Neural progenitor cell (in vitro differentiated cells): ENCODE data around the gene GRIN2A. TPM values are rescaled to one million over a fixed set of nuclear protein-coding genes. Genes with fewer than 3 reads are reported as not detected.

Source experiments
- DNase-seq: peaks from one replicate; pipeline ENCODE4 v3.0.0-alpha.2; 2016; ENCODE audit warnings: low spot score
- H2AFZ ChIP-seq: fragments of 200-600 bp; sonication (generic); replicated peaks from 2 replicates; pipeline ENCODE4 v1.6.1; 2016; ENCODE audit warnings: antibody characterized with exemption
- H3F3A ChIP-seq: fragments of 200-600 bp; sonication (generic); 2 replicates; pipeline ENCODE4 v1.6.1; 2016; ENCODE audit warnings: antibody characterized with exemption, low read depth
- H3K27ac ChIP-seq: fragments of 200-600 bp; sonication (generic); 2 replicates; pipeline ENCODE4 v1.5.1; 2016; ENCODE audit warnings: mild to moderate bottlenecking
- H3K27me3 ChIP-seq: fragments of 200-600 bp; sonication (generic); 2 replicates; pipeline ENCODE4 v1.6.1; 2016; ENCODE audit warnings: mild to moderate bottlenecking, moderate library complexity
- H3K36me3 ChIP-seq: fragments of 200-600 bp; sonication (generic); 2 replicates; pipeline ENCODE4 v1.5.1; 2016
- H3K4me1 ChIP-seq: fragments of 200-600 bp; sonication (generic); 2 replicates; pipeline ENCODE4 v1.6.1; 2016; ENCODE audit warnings: mixed run types
- H3K4me2 ChIP-seq: fragments of 200-600 bp; sonication (generic); 2 replicates; pipeline ENCODE4 v1.6.1; 2016
- H3K4me3 ChIP-seq: fragments of 200-600 bp; sonication (generic); 2 replicates; pipeline ENCODE4 v1.5.1; 2016
- H3K79me2 ChIP-seq: fragments of 200-600 bp; sonication (generic); 2 replicates; pipeline ENCODE4 v1.6.1; 2016; ENCODE audit warnings: low read depth
- H3K9ac ChIP-seq: fragments of 200-600 bp; sonication (generic); 2 replicates; pipeline ENCODE4 v1.6.1; 2016
- H3K9me3 ChIP-seq: fragments of 200-600 bp; sonication (generic); 2 replicates; pipeline ENCODE4 v1.5.1; 2016; ENCODE audit warnings: low read depth
- H4K20me1 ChIP-seq: fragments of 200-600 bp; sonication (generic); 2 replicates; pipeline ENCODE4 v1.6.1; 2016; ENCODE audit warnings: low read depth
- H3K27ac Mint-ChIP-seq: 3 replicates; pipeline ENCODE4 v1.8.0; 2021; ENCODE audit warnings: mixed read lengths
- H3K27me3 Mint-ChIP-seq: 2 replicates; pipeline ENCODE4 v1.8.0; 2022; ENCODE audit warnings: low read depth, mild to moderate bottlenecking, inconsistent platforms, moderate library complexity, mixed read lengths; ENCODE audit not compliant: insufficient read depth
- H3K36me3 Mint-ChIP-seq: 3 replicates; pipeline ENCODE4 v1.8.0; 2021; ENCODE audit warnings: mixed read lengths
- H3K4me1 Mint-ChIP-seq: 3 replicates; pipeline ENCODE4 v1.8.0; 2021; ENCODE audit warnings: mixed read lengths
- H3K4me3 Mint-ChIP-seq: 3 replicates; pipeline ENCODE4 v1.8.0; 2021; ENCODE audit warnings: mild to moderate bottlenecking, moderate library complexity, mixed read lengths
- H3K9me3 Mint-ChIP-seq: 3 replicates; pipeline ENCODE4 v1.8.0; 2020; ENCODE audit warnings: mixed read lengths
- CTCF ChIP-seq: fragments of 200-600 bp; sonication (generic); IDR thresholded peaks from 2 replicates; pipeline ENCODE4 v1.5.1; 2017; ENCODE audit warnings: antibody characterized with exemption, mild to moderate bottlenecking
- EZH2 ChIP-seq: fragments of 200-600 bp; sonication (generic); IDR thresholded peaks from 2 replicates; pipeline ENCODE4 v1.6.1; 2017; ENCODE audit warnings: antibody characterized with exemption, mild to moderate bottlenecking, moderate library complexity
- EZH2phosphoT487 ChIP-seq: fragments of 200-600 bp; sonication (generic); IDR thresholded peaks from 2 replicates; pipeline ENCODE4 v1.6.1; 2017; ENCODE audit warnings: antibody characterized with exemption
- total RNA-seq: library from RNA; depleted of rRNA; stranded (reverse); fragments of >200 nt; gene quantifications from 2 replicates; pipeline ENCODE4 v1.2.3, GENCODE V29; 2015; ENCODE audit warnings: low replicate concordance

The GRIN2A gene
- total RNA-seq, 1 donor from 2014 or later: 1.6 TPM

GRCh38 chr16:10172848-10173655, 9.2 kb downstream of the GRIN2A start:
- DNase-seq: no peak
- Histone ChIP-seq H3K4me3 (no peak overlapping the region), H3K36me3 (no peaks in the 10 kb centered on the region), H3K4me1 (no peaks in the 10 kb centered on the region), H3F3A (no peaks in the 10 kb centered on the region), H3K27ac (no peak overlapping the region), H2AFZ (no peak overlapping the region), H3K9ac (no peak overlapping the region), H3K79me2 (no peaks in the 10 kb centered on the region), H3K4me2 (no peak overlapping the region), H4K20me1 (no peaks in the 10 kb centered on the region), H3K9me3 (no peaks in the 10 kb centered on the region), H3K27me3 (no peaks in the 10 kb centered on the region)
- H3K4me1 Mint-ChIP-seq: peaks cover under 1% of the 10 kb centered on the region
- H3K27ac Mint-ChIP-seq: no peak overlapping the region
- no peak for TF ChIP-seq CTCF
- peaks cover 11% of the 10 kb centered on the region for H3K27me3 Mint-ChIP-seq
- H3K36me3 Mint-ChIP-seq: no peaks in the 10 kb centered on the region
- H3K9me3 Mint-ChIP-seq: no peaks in the 10 kb centered on the region
- H3K4me3 Mint-ChIP-seq: no peak overlapping the region

- Histone ChIP-seq H3K36me3 (no peaks in the 10 kb centered on the region), H3K9ac (no peak overlapping the region), H3K9me3 (no peaks in the 10 kb centered on the region), H3F3A (no peaks in the 10 kb centered on the region), H3K27ac (no peak overlapping the region), H2AFZ (no peak overlapping the region), H4K20me1 (no peaks in the 10 kb centered on the region), H3K79me2 (no peaks in the 10 kb centered on the region), H3K4me2 (no peak overlapping the region), H3K4me1 (no peaks in the 10 kb centered on the region), H3K27me3 (no peaks in the 10 kb centered on the region), H3K4me3 (no peak overlapping the region)
- Mint-ChIP-seq H3K9me3 (no peaks in the 10 kb centered on the region), H3K36me3 (no peaks in the 10 kb centered on the region), H3K27me3 (peaks cover 4% of the 10 kb centered on the region), H3K27ac (no peak overlapping the region), H3K4me1 (no peaks in the 10 kb centered on the region), H3K4me3 (no peak overlapping the region)
- TF ChIP-seq EZH2: no peak
- no peak for DNase-seq
Observed at GRCh38 chr16:10171221-10171620, 11.0 kb downstream of the GRIN2A start.

GRCh38 chr16:10169904-10170410, 12.3 kb downstream of the GRIN2A start:
- no peaks in the 10 kb centered on the region for H4K20me1 ChIP-seq
- no peak for TF ChIP-seq CTCF
- TF ChIP-seq EZH2: no peak
- no peak for TF ChIP-seq EZH2phosphoT487
- H3K4me3 ChIP-seq: no peak overlapping the region
- no peak overlapping the region for H2AFZ ChIP-seq
- Mint-ChIP-seq H3K4me3 (no peak overlapping the region), H3K27ac (no peak overlapping the region), H3K9me3 (no peaks in the 10 kb centered on the region), H3K4me1 (no peaks in the 10 kb centered on the region), H3K36me3 (no peaks in the 10 kb centered on the region), H3K27me3 (peaks cover 4% of the 10 kb centered on the region)
- H3K4me2 ChIP-seq: no peak overlapping the region
- H3K79me2 ChIP-seq: no peaks in the 10 kb centered on the region
- H3K27me3 ChIP-seq: no peaks in the 10 kb centered on the region
- H3F3A ChIP-seq: no peaks in the 10 kb centered on the region
- DNase-seq: no peak
- H3K4me1 ChIP-seq: no peaks in the 10 kb centered on the region
- H3K36me3 ChIP-seq: no peaks in the 10 kb centered on the region
- no peaks in the 10 kb centered on the region for H3K9me3 ChIP-seq
- no peak overlapping the region for H3K27ac ChIP-seq
- H3K9ac ChIP-seq: no peak overlapping the region

DNA sequence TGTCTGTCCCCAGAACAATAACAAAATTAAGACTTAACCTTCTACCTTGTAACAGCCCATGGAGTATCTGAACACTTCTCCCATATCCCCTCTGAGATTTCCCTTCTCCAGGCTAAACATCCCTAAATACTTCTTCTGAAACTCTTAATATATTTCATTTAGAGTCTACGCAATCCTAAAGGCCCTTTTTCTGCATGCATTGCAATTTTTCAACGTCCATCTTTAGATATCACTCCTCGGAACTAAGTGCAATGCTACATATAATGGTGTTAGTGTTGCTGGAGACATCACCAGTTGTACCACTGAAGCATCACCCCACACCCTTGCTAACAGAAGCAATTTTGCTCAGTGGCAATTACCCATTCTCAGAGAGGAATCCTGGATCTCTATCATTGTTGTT, 13.2 kb downstream of the GRIN2A start:
- TF ChIP-seq CTCF: no peak
- TF ChIP-seq EZH2phosphoT487: no peak
- TF ChIP-seq EZH2: no peak
- DNase-seq: no peak
- H3K4me1 ChIP-seq: no peaks in the 10 kb centered on the region
- no peaks in the 10 kb centered on the region for H3F3A ChIP-seq
- H3K9me3 Mint-ChIP-seq: no peaks in the 10 kb centered on the region
- no peaks in the 10 kb centered on the region for H3K79me2 ChIP-seq
- peaks cover 4% of the 10 kb centered on the region for H3K27me3 Mint-ChIP-seq
- no peak overlapping the region for H3K27ac Mint-ChIP-seq
- no peak overlapping the region for H3K27ac ChIP-seq
- H3K9ac ChIP-seq: no peak overlapping the region
- H3K4me1 Mint-ChIP-seq: no peaks in the 10 kb centered on the region
- H3K9me3 ChIP-seq: no peaks in the 10 kb centered on the region
- no peaks in the 10 kb centered on the region for H3K36me3 Mint-ChIP-seq
- no peak overlapping the region for H2AFZ ChIP-seq
- no peak overlapping the region for H3K4me3 ChIP-seq
- H3K4me3 Mint-ChIP-seq: no peak overlapping the region
- no peaks in the 10 kb centered on the region for H3K27me3 ChIP-seq
- H3K36me3 ChIP-seq: no peaks in the 10 kb centered on the region
- no peaks in the 10 kb centered on the region for H4K20me1 ChIP-seq
- H3K4me2 ChIP-seq: no peak overlapping the region
